Endothelial cell (in vitro differentiated cells): Measurements from ENCODE around the gene ACBD6. TPM values are rescaled to one million over a fixed set of nuclear protein-coding genes. Genes with fewer than 3 reads are reported as not detected.

ENCODE experiments used
- DNase-seq: peaks from one replicate; pipeline ENCODE4 v3.0.0; 2021; ENCODE audit warnings: low spot score
- H3K27ac Mint-ChIP-seq: one replicate; pipeline ENCODE4 v1.8.0; 2021; ENCODE audit warnings: mixed read lengths, inconsistent platforms; ENCODE audit not compliant: unreplicated experiment
- H3K27me3 Mint-ChIP-seq: one replicate; pipeline ENCODE4 v1.8.0; 2021; ENCODE audit warnings: mild to moderate bottlenecking, moderate library complexity, mixed read lengths, inconsistent platforms; ENCODE audit not compliant: unreplicated experiment
- H3K36me3 Mint-ChIP-seq: one replicate; pipeline ENCODE4 v1.8.0; 2021; ENCODE audit warnings: mild to moderate bottlenecking, low read depth, mixed read lengths, inconsistent platforms; ENCODE audit not compliant: unreplicated experiment
- H3K4me1 Mint-ChIP-seq: one replicate; pipeline ENCODE4 v1.8.0; 2021; ENCODE audit warnings: mild to moderate bottlenecking, mixed read lengths, inconsistent platforms; ENCODE audit not compliant: unreplicated experiment
- H3K4me3 Mint-ChIP-seq: one replicate; pipeline ENCODE4 v1.8.0; 2021; ENCODE audit warnings: mild to moderate bottlenecking, mixed read lengths, inconsistent platforms; ENCODE audit not compliant: unreplicated experiment
- H3K9me3 Mint-ChIP-seq: one replicate; pipeline ENCODE4 v1.8.0; 2021; ENCODE audit warnings: mixed read lengths, inconsistent platforms; ENCODE audit not compliant: unreplicated experiment
- total RNA-seq: library from RNA; stranded (reverse); fragmentation: NEBNext Ultra II Directional; extraction: Animal tissue kit (Norgen Biotek cat#: 25700); gene quantifications from one replicate; pipeline ENCODE4 v1.2.1, GENCODE V29; 2021; ENCODE audit not compliant: unreplicated experiment
- TF ChIP-seq, protein P1 (sequence below): fragments of 200-600 bp; sonication (generic); IDR thresholded peaks from one replicate; pipeline ENCODE4 v1.5.0; 2021; ENCODE audit warnings: antibody characterized with exemption; ENCODE audit not compliant: unreplicated experiment

ACBD6 gene
- total RNA-seq, 1 donor from 2014 or later: 46.5 TPM

DNA sequence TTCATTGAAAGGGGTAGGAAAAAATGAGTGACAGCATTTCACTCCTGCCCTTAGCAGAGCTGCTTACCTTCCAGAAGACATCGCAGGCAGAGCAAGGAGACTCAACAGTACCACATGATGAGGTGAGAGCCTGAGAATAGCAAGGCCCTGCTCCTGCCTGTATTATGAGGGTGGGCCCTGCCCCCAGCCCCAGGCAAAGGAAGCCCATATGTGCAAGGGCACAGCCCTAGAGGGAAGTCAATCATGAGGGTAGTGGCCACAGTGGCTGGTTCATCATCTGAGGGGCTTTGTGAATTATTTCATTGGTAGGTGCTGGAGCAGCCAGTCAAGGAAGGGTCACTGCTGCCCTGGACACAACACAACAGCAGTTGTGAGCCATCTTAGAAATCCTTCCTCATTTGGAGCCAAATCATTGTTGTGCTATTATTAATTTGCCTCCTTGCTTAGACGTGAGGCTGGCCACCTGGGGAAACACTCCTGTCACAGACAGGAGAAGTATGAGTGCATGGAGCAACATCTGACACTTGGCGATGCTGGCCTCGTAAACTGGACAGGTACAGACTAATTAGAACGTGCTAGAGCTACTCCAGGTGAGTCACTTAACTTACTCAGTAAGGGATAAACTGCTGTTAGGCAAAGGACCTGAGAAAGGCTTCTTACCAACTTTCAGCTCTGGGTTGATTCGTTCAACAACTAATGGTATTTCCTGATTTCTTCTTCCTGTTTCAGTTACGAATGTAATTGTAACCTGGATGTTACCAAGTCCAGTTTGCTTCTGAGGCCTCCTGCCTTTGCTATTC lies 22.7 kb upstream of the ACBD6 start:
- TF ChIP-seq, protein P1, sequence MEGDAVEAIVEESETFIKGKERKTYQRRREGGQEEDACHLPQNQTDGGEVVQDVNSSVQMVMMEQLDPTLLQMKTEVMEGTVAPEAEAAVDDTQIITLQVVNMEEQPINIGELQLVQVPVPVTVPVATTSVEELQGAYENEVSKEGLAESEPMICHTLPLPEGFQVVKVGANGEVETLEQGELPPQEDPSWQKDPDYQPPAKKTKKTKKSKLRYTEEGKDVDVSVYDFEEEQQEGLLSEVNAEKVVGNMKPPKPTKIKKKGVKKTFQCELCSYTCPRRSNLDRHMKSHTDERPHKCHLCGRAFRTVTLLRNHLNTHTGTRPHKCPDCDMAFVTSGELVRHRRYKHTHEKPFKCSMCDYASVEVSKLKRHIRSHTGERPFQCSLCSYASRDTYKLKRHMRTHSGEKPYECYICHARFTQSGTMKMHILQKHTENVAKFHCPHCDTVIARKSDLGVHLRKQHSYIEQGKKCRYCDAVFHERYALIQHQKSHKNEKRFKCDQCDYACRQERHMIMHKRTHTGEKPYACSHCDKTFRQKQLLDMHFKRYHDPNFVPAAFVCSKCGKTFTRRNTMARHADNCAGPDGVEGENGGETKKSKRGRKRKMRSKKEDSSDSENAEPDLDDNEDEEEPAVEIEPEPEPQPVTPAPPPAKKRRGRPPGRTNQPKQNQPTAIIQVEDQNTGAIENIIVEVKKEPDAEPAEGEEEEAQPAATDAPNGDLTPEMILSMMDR: no peak
- Mint-ChIP-seq H3K9me3 (no peaks in the 10 kb centered on the region), H3K27ac (no peak overlapping the region), H3K36me3 (no peaks in the 10 kb centered on the region), H3K4me3 (no peak overlapping the region), H3K27me3 (peaks cover 13% of the 10 kb centered on the region), H3K4me1 (peaks cover 83% of the 10 kb centered on the region)
- no peak for DNase-seq

DNA sequence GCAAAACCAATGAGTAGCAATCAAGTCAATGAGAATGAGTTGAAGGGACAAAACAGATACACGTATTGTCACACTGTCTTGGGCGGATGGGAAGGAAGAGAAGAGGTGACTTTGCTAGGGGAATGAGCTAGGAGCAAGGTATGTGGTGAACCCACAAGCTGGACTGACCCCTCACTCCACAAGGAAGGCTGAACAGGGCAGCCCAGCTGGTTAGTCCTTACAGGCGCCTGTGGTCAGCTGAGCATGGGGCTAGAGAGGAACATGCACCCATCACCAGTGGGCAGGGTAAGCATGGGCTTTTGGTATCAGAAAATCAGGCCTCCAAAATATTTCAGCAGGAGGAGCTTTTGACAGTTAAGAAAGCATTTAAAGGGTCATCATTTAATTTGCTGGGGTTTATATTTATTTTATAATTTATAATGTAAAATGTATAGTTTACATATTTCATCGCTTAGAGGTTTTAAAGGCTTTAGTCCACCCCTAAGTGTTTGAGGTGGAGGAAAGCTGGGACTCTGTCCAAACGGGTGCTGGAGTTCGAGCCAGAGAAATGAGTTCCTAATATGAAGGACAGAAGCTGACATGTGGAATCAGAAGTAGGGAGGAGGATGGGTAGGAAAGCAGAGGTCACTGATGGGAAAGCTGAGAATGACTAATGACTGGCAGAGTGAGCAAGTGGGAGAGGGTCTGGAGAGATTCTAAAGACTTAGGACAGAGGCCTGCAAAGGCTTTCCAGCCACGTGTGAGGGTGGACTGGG lies 22.0 kb upstream of the ACBD6 start:
- TF ChIP-seq, protein P1: no peak
- Mint-ChIP-seq H3K27ac (no peak overlapping the region), H3K36me3 (peaks cover 3% of the 10 kb centered on the region), H3K4me1 (peaks cover 83% of the 10 kb centered on the region), H3K9me3 (no peaks in the 10 kb centered on the region), H3K4me3 (no peak overlapping the region), H3K27me3 (peaks cover 15% of the 10 kb centered on the region)
- DNase-seq: no peak

DNA sequence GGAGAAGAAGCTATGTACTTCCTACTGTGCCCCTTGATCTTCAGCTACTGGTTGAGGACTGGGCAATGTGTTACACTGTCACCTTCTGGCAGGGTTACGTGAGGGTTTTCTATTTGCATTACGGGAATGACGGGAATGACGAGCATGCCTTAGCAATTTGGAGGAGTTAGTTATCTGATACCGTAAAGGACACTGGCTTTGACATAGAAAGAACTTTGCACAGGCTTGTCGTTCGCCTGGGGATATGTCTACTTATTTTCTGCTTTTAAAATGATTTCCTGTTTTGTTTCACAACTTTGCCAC lies 19.8 kb upstream of the ACBD6 start:
- H3K27ac Mint-ChIP-seq: no peak overlapping the region
- no peaks in the 10 kb centered on the region for H3K9me3 Mint-ChIP-seq
- H3K4me3 Mint-ChIP-seq: no peak overlapping the region
- H3K36me3 Mint-ChIP-seq: peaks cover 4% of the 10 kb centered on the region
- H3K27me3 Mint-ChIP-seq: peaks cover 14% of the 10 kb centered on the region
- TF ChIP-seq, protein P1: no peak
- DNase-seq: no peak
- peaks cover 67% of the 10 kb centered on the region for H3K4me1 Mint-ChIP-seq

DNA sequence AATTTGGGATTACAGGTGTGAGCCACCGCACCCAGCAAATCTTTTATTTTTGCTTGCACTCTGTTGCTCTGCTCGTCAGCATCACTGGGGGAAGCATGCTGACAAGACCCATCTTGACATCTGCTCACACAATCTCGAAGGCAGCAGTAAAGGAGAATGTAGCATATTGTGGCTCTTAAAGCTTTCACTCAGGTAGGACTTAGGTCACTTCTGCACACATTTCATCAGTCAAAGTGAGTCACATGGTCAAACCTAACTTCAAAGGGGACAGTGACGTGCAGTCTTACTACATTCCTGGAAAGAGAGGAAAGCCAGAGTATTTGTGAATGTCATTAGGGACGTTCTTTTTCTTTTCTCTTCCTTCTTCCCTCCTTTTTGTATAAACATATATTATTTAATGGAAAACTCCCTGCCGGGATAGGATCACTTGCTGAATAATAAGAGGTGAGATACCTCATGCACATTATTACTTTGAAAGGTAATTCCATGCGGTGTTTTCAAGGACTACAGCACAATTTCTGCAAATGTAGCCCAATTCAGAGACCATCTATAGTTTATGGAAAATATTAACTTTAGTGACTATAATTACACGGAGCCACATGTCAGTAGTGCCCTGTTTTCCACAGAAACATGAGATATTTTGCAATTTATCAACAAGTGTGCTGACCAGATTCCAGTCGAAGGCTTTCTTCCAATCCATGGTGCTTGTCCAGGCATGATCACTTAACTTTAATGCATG lies 19.3 kb upstream of the ACBD6 start:
- Mint-ChIP-seq H3K27ac (no peak overlapping the region), H3K4me1 (peaks cover 62% of the 10 kb centered on the region), H3K36me3 (peaks cover 4% of the 10 kb centered on the region), H3K27me3 (peaks cover 14% of the 10 kb centered on the region), H3K4me3 (no peak overlapping the region), H3K9me3 (no peaks in the 10 kb centered on the region)
- DNase-seq: no peak
- TF ChIP-seq, protein P1: no peak
